Esophagus muscularis mucosa (tissue), 3 donors: Measurements from ENCODE around the gene AIF1L.
"Not testable (repeated sequence)": the region's sequence is repeated elsewhere in the genome, so short reads cannot be mapped to it uniquely, and the experiment has no call there.

Source experiments
- EP300 ChIP-seq: sonication (generic); formaldehyde crosslinking; IDR thresholded peaks from one replicate; pipeline ENCODE4 v1.6.1; 2017; ENCODE audit warnings: antibody characterized with exemption
- TF ChIP-seq, protein P1 (sequence below), 3 experiments: fragments of 200-600 bp in 2 of 3; fragments of 450-650 bp in 1 of 3; sonication (generic) in 2 of 3; IDR thresholded peaks; one replicate each; pipeline ENCODE4 v1.5.1; 2017 to 2019; ENCODE audit warnings: antibody characterized with exemption in 3 of 3, mild to moderate bottlenecking in 2 of 3, moderate library complexity in 1 of 3

DNA sequence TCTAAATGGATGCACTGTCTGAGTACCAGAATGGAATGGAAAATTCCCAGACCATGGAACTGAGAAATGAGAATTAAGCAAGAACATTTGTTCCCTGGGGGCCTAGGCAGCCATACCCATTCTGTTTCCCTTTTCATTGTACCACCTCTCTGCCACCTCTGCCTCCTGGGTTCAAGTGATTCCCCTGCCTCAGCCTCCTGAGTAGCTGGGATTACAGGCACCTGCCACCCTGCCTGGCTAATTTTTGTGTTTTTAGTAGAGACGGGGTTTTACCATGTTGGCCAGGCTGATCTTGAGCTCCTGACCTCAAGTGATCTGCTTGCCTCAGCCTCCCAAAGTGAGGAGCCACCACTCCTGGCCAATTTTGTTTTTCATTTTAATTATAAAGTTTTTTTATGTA, 62.3 kb downstream of the AIF1L start:
- TF ChIP-seq, protein P1, sequence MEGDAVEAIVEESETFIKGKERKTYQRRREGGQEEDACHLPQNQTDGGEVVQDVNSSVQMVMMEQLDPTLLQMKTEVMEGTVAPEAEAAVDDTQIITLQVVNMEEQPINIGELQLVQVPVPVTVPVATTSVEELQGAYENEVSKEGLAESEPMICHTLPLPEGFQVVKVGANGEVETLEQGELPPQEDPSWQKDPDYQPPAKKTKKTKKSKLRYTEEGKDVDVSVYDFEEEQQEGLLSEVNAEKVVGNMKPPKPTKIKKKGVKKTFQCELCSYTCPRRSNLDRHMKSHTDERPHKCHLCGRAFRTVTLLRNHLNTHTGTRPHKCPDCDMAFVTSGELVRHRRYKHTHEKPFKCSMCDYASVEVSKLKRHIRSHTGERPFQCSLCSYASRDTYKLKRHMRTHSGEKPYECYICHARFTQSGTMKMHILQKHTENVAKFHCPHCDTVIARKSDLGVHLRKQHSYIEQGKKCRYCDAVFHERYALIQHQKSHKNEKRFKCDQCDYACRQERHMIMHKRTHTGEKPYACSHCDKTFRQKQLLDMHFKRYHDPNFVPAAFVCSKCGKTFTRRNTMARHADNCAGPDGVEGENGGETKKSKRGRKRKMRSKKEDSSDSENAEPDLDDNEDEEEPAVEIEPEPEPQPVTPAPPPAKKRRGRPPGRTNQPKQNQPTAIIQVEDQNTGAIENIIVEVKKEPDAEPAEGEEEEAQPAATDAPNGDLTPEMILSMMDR (IDR thresholded peaks at IDR 0.05) = not testable (repeated sequence)
- TF ChIP-seq EP300 = not testable (repeated sequence)
